ENCODE data around the gene GALNT18.

DNA sequence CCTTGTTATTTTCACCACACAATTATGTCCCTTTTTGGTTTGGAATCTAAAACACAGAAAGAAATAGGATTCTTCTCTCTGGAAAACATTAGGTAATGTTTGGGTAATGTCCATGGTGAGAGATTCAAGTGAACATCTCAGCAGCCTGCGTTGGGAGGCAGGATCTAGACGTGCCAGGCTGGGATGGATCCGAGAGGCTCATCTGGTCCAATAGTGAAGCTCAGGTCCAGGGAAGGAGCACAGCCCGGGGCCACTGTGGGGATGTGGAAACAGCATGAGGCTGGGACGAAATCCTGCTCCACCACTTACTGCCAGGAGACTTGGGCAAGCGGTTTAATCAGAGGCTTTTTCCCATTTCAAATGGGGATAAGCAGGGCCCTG lies 378.6 kb downstream of the GALNT18 start:
- TF ChIP-seq, protein P1, sequence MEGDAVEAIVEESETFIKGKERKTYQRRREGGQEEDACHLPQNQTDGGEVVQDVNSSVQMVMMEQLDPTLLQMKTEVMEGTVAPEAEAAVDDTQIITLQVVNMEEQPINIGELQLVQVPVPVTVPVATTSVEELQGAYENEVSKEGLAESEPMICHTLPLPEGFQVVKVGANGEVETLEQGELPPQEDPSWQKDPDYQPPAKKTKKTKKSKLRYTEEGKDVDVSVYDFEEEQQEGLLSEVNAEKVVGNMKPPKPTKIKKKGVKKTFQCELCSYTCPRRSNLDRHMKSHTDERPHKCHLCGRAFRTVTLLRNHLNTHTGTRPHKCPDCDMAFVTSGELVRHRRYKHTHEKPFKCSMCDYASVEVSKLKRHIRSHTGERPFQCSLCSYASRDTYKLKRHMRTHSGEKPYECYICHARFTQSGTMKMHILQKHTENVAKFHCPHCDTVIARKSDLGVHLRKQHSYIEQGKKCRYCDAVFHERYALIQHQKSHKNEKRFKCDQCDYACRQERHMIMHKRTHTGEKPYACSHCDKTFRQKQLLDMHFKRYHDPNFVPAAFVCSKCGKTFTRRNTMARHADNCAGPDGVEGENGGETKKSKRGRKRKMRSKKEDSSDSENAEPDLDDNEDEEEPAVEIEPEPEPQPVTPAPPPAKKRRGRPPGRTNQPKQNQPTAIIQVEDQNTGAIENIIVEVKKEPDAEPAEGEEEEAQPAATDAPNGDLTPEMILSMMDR (IDR thresholded peaks at IDR 0.05; ENCODE audit: extremely low read depth in 1 of 2, insufficient read depth in 1 of 2, low read depth in 1 of 2, low read length in 2 of 2), result no peak
- no peak for TF ChIP-seq POLR2AphosphoS5 (IDR thresholded peaks at IDR 0.05; ENCODE audit: insufficient read depth, low read depth, low read length)
- TF ChIP-seq EZH2 (IDR thresholded peaks at IDR 0.05; ENCODE audit: borderline replicate concordance, low read depth, low read length, severe bottlenecking), result no peak
- no peak for TF ChIP-seq POLR2A (IDR thresholded peaks at IDR 0.05; ENCODE audit: low read depth, low read length)

Measured in endothelial cell of umbilical vein (primary cell).